Measurements from ENCODE around the gene TMEM198.

TMEM198 gene, protein sequence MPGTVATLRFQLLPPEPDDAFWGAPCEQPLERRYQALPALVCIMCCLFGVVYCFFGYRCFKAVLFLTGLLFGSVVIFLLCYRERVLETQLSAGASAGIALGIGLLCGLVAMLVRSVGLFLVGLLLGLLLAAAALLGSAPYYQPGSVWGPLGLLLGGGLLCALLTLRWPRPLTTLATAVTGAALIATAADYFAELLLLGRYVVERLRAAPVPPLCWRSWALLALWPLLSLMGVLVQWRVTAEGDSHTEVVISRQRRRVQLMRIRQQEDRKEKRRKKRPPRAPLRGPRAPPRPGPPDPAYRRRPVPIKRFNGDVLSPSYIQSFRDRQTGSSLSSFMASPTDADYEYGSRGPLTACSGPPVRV

DNA sequence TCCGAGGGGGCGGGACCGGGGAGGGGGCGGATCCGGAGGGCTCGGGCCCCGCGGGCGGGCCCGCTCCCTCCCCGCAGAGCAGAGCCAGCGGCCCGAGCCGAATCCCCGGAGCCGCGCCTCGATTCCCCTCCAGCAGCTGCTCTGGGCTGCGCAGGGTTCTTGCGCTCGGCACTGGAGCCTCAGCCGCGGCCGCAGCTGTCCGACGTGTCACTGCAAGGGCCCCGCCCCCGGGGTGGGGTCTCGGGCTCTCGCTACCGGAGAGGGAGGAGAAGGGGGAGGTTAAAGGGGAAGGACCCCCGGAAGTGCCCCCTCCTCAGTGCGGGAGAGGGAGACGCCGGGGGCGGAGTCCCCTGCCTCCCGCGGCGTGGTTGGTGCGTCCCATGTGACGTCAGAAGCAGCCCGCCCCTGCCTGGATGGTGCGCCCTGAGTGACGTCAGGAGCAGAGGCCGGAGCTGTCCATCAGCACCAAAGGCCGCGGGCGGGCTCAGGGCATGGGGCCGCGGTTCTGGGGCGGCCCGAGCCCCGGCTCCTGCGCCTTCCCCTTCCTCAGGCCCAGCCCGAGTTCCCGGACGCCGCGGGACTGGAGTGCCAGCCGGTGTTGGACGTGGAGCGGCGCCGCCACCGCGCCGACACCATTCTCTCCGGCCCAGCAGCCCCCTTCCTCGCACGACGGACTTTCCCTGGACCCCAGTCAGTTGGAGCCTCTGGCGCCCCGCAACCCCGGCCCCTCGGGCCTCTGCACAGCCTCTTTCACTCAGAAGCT lies at the start of gene TMEM198, which contains the start of gene CHPF:
Gene TMEM198, plus strand, starts transcription at position 433 of the 763 bp plus-strand sequence. CDS start 700 bp downstream, outside the sequence.
Gene CHPF, minus strand, starts transcription at position 214 of the 763 bp plus-strand sequence. CDS start 271 bp downstream, outside the sequence.
- peak; percentile 96 for DNase-seq (ENCODE audit: low read depth)
- peak within 1 kb of the TSS; percentile 55 for H3K4me3 ChIP-seq (ENCODE audit: control insufficient read depth, low read depth, low read length)
- TF ChIP-seq, protein P1, sequence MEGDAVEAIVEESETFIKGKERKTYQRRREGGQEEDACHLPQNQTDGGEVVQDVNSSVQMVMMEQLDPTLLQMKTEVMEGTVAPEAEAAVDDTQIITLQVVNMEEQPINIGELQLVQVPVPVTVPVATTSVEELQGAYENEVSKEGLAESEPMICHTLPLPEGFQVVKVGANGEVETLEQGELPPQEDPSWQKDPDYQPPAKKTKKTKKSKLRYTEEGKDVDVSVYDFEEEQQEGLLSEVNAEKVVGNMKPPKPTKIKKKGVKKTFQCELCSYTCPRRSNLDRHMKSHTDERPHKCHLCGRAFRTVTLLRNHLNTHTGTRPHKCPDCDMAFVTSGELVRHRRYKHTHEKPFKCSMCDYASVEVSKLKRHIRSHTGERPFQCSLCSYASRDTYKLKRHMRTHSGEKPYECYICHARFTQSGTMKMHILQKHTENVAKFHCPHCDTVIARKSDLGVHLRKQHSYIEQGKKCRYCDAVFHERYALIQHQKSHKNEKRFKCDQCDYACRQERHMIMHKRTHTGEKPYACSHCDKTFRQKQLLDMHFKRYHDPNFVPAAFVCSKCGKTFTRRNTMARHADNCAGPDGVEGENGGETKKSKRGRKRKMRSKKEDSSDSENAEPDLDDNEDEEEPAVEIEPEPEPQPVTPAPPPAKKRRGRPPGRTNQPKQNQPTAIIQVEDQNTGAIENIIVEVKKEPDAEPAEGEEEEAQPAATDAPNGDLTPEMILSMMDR (conservative IDR thresholded peaks at IDR 0.05; ENCODE audit: control insufficient read depth, insufficient read depth, low read depth, low read length) = no peak

DNA sequence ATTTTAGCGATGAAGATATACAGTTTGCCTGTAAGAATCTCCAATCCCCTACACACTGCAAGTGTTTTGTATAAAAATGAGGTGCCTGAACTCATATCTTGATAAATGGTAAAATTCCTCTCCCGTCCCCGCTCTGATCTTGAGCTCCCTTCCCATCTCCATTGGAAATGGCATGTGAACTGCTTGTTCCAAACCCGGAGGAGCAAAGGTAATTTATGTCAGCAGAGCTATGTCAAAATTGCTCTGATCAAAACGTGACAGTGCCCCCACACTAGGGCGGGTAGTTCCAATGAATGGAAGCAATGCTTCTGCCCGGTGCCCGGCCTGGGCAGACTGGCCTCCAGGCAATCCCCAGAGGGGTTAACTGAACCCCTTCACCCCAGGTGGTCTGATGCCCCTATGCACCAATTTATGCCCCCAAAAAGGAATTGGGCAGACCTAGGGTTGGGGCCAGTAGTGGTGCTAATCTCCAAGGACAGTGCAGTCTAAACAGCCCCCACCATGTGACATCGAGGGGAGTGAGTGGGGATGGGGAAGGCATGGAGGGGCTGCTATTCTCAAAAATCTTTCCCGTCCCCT lies 48.8 kb upstream of the TMEM198 start:
- H3K4me3 ChIP-seq (ENCODE audit: control insufficient read depth, low read depth, low read length) = no peak overlapping the region
- TF ChIP-seq, protein P1 (conservative IDR thresholded peaks at IDR 0.05; ENCODE audit: control insufficient read depth, insufficient read depth, low read depth, low read length) = no peak
- no peak for DNase-seq (ENCODE audit: low read depth)

DNA sequence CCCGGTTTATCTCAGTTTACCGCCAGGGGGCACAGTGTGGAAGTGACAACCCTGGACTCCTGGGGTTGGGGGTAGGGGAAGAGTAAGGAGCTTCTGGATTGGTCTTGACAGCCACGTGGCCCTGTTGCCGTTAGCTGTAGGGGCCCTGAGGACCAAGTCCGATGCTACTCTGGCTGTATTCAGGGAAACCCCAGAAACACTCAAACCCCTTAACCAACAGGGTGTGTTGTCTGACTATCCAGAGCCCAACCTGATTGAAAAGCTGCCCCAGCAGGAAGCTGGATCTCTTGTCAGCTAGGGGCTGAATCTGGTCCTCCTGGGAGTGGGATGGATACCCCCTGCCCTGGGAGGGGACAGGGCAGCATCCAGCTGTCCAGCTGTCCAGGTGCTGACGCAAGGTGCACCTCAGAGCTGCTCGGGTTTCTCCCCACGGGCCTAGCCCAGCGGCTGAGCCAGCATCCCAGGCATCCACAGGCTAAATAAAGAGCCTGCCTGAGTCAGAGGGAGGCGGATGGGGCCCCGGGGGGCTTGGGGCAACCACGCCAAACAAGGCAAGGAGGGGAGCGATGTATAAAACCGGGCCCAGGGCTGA lies 48.2 kb upstream of the TMEM198 start:
- TF ChIP-seq, protein P1 (conservative IDR thresholded peaks at IDR 0.05; ENCODE audit: control insufficient read depth, insufficient read depth, low read depth, low read length) = peak; percentile 67
- DNase-seq (ENCODE audit: low read depth) = peak; percentile 67
- H3K4me3 ChIP-seq (ENCODE audit: control insufficient read depth, low read depth, low read length) = no peak overlapping the region

DNA sequence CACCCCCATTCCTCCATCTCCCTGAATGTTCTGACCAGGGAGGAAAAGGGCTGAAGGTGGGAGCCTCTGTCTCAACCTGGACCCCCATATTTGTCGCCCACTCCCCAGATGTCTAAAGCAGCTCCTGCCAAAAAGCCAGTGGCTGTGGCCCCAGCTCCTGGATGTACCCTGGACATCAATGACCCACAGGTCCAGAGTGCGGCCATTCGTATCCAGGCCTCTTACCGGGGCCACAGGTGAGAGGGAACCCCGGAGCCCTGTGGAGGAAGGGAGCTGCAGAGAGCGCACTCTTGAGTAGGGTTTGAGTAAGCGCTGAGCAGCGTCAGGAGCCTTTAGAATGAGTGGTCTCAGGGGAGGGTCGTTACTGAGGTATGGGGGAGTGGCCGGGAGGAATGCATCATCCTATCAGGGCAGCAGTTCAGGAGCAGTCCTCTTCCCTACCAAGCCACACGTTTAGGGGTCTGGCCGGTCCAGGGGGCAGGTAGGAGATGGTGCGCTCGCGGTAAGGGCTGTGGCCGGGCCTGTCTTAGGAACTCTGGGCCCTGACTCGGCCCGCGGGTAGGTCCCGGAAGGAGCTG lies 47.5 kb upstream of the TMEM198 start:
- no peak for DNase-seq (ENCODE audit: low read depth)
- H3K4me3 ChIP-seq (ENCODE audit: control insufficient read depth, low read depth, low read length) = no peak overlapping the region
- TF ChIP-seq, protein P1 (conservative IDR thresholded peaks at IDR 0.05; ENCODE audit: control insufficient read depth, insufficient read depth, low read depth, low read length) = no peak

DNA sequence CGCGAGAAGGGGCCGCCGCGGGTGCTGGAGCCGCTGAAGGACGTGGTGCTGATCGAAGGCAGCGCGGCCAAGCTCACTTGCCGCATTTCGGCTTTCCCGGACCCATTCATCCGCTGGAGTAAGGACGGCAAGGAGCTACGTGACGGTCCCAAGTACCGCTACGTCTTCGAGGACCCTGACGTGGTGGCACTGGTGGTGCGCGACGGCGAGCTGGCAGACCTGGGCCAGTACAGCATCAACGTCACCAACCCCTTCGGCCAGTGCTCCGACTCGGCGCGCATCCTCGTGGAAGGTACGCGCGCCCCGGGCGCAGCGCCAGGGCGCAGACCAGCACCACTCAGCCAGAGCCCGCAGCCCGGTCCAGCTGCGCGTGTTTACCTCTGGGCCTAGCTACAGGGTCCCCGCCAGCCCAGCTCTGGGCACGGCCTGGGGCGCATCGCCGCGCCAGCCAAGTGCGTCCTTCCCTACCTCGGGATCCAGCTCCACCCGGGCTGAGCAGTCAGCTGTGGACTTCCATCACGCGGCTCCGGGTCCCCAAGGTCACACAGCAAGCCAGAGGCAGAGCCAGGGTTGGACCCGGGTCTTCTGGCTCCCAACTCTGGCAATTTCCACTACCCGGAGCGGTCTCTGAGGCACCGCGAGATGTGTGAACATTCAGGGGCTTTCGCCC lies 46.9 kb upstream of the TMEM198 start:
- no peak overlapping the region for H3K4me3 ChIP-seq (ENCODE audit: control insufficient read depth, low read depth, low read length)
- TF ChIP-seq, protein P1 (conservative IDR thresholded peaks at IDR 0.05; ENCODE audit: control insufficient read depth, insufficient read depth, low read depth, low read length) = no peak
- no peak for DNase-seq (ENCODE audit: low read depth)

Data from fibroblast of mammary gland (primary cell).